Esophagus squamous epithelium (tissue), 4 donors: ENCODE results near the gene RCAN2.

Experiments used
- POLR2A ChIP-seq, 4 donors: fragments of 450-650 bp; IDR thresholded peaks; one replicate each; pipeline ENCODE4 v1.6.1; 2017; ENCODE audit warnings: antibody characterized with exemption in 4 of 4, mild to moderate bottlenecking in 4 of 4, moderate library complexity in 3 of 4
- TF ChIP-seq, protein P1 (sequence below), 6 experiments: fragments of 450-650 bp in 4 of 6; fragments of 200-600 bp in 2 of 6; sonication (generic) in 2 of 6; IDR thresholded peaks; one replicate each; pipeline ENCODE4 v1.5.1; 2016 to 2019; ENCODE audit warnings: antibody characterized with exemption in 6 of 6, mild to moderate bottlenecking in 4 of 6, moderate library complexity in 4 of 6

DNA sequence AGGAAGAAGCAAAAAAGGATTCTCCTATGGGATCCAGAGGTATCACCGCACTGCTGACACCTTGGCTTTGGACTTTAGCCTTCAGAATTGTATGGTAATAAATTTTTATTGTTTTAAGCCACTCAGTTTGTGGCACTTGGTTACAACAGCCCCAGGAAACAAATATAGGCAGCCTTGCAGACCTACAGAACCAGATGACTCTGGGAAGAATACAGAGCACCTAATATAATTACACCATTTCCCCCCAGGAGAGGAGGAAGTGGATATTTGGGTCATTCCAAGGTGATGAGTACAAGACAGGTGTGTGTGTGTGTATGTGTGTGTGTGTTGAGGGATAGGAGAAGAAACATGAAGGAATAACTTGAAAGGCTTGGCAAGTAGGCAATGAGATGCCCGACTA is 236.3 kb downstream of the RCAN2 start:
- TF ChIP-seq, protein P1, sequence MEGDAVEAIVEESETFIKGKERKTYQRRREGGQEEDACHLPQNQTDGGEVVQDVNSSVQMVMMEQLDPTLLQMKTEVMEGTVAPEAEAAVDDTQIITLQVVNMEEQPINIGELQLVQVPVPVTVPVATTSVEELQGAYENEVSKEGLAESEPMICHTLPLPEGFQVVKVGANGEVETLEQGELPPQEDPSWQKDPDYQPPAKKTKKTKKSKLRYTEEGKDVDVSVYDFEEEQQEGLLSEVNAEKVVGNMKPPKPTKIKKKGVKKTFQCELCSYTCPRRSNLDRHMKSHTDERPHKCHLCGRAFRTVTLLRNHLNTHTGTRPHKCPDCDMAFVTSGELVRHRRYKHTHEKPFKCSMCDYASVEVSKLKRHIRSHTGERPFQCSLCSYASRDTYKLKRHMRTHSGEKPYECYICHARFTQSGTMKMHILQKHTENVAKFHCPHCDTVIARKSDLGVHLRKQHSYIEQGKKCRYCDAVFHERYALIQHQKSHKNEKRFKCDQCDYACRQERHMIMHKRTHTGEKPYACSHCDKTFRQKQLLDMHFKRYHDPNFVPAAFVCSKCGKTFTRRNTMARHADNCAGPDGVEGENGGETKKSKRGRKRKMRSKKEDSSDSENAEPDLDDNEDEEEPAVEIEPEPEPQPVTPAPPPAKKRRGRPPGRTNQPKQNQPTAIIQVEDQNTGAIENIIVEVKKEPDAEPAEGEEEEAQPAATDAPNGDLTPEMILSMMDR (IDR thresholded peaks at IDR 0.05): no peak
- no peak for TF ChIP-seq POLR2A (IDR thresholded peaks at IDR 0.05)
